Measurements from ENCODE around the gene TAS2R9. TPM values are rescaled to one million over a fixed set of nuclear protein-coding genes. Genes with fewer than 3 reads are reported as not detected.

Gene TAS2R9
- total and polyA plus RNA-seq, 9 donors, result 0.22 TPM; not detected in 8

DNA sequence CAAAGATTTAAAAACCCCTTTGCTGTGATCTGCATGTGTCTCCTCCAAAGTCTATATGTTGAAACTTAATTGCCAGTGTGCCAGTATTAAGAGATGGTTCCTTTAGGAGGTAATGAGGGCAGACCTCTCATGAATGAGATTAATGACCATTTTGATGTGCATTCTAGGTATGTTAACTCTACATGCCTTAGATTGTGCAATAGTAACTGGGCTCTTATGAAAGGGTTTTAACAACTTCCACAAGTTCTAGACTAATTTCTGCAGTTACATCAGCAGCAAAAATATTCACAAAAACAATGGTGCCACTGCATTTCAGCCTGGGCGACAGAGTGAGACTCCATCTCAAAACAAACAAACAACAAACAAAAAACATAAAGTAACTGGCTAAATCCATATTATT lies 20.0 kb upstream of the TAS2R9 start:
- no peak for DNase-seq
- TF ChIP-seq, protein P1, sequence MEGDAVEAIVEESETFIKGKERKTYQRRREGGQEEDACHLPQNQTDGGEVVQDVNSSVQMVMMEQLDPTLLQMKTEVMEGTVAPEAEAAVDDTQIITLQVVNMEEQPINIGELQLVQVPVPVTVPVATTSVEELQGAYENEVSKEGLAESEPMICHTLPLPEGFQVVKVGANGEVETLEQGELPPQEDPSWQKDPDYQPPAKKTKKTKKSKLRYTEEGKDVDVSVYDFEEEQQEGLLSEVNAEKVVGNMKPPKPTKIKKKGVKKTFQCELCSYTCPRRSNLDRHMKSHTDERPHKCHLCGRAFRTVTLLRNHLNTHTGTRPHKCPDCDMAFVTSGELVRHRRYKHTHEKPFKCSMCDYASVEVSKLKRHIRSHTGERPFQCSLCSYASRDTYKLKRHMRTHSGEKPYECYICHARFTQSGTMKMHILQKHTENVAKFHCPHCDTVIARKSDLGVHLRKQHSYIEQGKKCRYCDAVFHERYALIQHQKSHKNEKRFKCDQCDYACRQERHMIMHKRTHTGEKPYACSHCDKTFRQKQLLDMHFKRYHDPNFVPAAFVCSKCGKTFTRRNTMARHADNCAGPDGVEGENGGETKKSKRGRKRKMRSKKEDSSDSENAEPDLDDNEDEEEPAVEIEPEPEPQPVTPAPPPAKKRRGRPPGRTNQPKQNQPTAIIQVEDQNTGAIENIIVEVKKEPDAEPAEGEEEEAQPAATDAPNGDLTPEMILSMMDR (IDR thresholded peaks at IDR 0.05), result no peak
- TF ChIP-seq POLR2A (IDR thresholded peaks at IDR 0.05), result no peak
- TF ChIP-seq EP300 (IDR thresholded peaks at IDR 0.05), result no peak
- intact Hi-C loops (cut with DNase I), result no loop called here
- Histone ChIP-seq H3K4me3 (no peak overlapping the region), H3K36me3 (no peaks in the 10 kb centered on the region), H3K27ac (no peak overlapping the region), H3K27me3 (no peaks in the 10 kb centered on the region), H3K9me3 (no peaks in the 10 kb centered on the region), H3K4me1 (ENCODE audit: insufficient read depth) (no peaks in the 10 kb centered on the region)
- 93 to 100% (median 95%) methylated on average over 1 of the region's 1 CpG for WGBS, 3 donors

DNA sequence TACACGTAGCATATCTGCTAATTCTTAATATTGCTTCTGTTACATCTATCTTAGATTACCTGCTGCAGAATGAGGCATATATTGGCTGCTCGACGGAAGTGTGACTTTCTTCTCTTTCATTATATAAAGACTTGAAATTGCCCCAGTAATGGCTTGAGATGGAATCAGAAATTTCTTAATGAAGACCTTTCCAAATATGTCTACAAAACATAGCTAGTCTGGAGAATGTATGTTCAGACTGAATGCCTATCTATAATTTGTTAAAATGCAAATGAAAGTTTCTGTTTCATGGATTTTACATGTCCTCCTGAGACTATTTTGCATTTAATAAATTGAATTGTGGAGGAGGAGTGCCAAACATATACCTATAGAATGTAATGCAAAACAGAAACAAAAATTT lies 16.3 kb upstream of the TAS2R9 start, which contains the start of gene TAS2R10:
TAS2R10 (minus strand) TSS at position 101 of the 400 bp plus-strand sequence; CDS start at position 12, 89 bp downstream.
- no peak for DNase-seq
- Histone ChIP-seq H3K4me1 (ENCODE audit: insufficient read depth) (no peaks in the 10 kb centered on the region), H3K36me3 (no peaks in the 10 kb centered on the region), H3K27ac (no peak within 1 kb of the TSS), H3K27me3 (no peaks in the 10 kb centered on the region), H3K4me3 (no peak within 1 kb of the TSS), H3K9me3 (no peaks in the 10 kb centered on the region)
- WGBS, 3 donors, result 75 to 83% (median 78%) methylated on average over 3 of the region's 3 CpGs
- intact Hi-C loops (cut with DNase I), result no loop called here
- no peak for TF ChIP-seq EP300 (IDR thresholded peaks at IDR 0.05)
- TF ChIP-seq, protein P1 (IDR thresholded peaks at IDR 0.05), result no peak
- no peak for TF ChIP-seq POLR2A (IDR thresholded peaks at IDR 0.05)

DNA sequence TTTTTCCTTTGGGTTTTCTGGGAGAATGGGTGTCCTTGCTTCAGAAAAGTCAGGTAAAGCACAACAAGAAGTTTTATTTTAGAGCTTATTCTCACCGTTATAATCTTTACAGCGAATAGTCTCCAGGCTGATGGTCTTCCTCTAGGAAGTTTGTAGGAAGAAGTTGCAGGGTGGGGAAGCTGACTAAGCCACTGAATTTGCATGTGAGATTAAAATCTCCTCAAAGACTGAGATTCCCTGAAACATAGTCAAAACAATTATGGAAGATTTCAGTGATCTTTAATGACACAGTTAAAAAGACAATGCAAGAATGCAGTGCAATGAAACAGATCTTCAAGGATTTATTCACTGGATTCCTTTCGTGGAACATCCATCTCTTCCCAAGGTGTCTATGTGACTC lies 15.0 kb upstream of the TAS2R9 start:
- TF ChIP-seq EP300 (IDR thresholded peaks at IDR 0.05), result no peak
- no peak for TF ChIP-seq POLR2A (IDR thresholded peaks at IDR 0.05)
- TF ChIP-seq, protein P1 (IDR thresholded peaks at IDR 0.05), result no peak
- Histone ChIP-seq H3K4me1 (ENCODE audit: insufficient read depth) (no peaks in the 10 kb centered on the region), H3K36me3 (no peaks in the 10 kb centered on the region), H3K9me3 (no peaks in the 10 kb centered on the region), H3K27me3 (no peaks in the 10 kb centered on the region), H3K4me3 (no peak overlapping the region), H3K27ac (no peak overlapping the region)
- WGBS, 3 donors, result 87 to 91% (median 89%) methylated on average over 3 of the region's 3 CpGs
- intact Hi-C loops (cut with DNase I), result no loop called here
- DNase-seq, result no peak

DNA sequence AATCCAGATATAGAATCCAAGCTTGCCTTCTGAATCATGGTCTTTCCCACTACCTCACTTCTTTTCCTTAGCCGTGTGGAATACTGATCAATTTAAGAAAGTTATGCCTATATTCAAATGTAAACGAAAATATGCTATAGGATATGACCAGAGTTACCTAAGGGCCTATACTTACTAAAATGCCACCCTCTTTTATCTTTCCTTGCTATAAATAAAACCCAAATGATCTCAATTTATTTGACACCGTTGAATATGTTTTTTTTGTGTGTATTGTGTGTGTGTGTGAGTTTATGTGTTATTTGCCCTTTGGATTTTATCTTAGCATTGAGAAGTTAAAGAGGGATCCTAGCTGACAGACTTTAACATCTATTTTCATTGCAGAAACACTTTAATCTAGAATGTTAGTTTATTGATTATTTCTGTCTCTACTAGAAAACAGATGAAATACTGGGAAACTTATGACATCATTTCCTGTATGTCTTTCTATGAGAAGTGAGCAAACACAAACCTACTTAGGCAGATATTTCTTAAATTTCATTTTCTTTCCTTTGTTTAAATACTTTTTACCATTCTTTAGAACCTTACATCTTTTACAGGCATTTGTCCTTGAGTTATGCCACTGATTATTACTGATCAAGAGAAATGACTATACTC lies 2.0 kb upstream of the TAS2R9 start:
- TF ChIP-seq EP300 (IDR thresholded peaks at IDR 0.05) (no peak), POLR2A (IDR thresholded peaks at IDR 0.05) (no peak)
- TF ChIP-seq, protein P1 (IDR thresholded peaks at IDR 0.05), result no peak
- no peak for DNase-seq
- intact Hi-C loops (cut with DNase I), result loop anchor here in 1 of 4 donors (10.0 kb wide), 1 partner anchor 513 kb away; no protein-coding TSS in a partner anchor
- Histone ChIP-seq H3K4me3 (no peak overlapping the region), H3K27ac (no peak overlapping the region), H3K27me3 (no peaks in the 10 kb centered on the region), H3K4me1 (ENCODE audit: insufficient read depth) (no peaks in the 10 kb centered on the region), H3K9me3 (no peaks in the 10 kb centered on the region), H3K36me3 (no peaks in the 10 kb centered on the region)
- WGBS, 3 donors, result 87 to 91% (median 89%) methylated on average over 3 of the region's 3 CpGs
